ENCODE data around the gene KRT24.

DNA sequence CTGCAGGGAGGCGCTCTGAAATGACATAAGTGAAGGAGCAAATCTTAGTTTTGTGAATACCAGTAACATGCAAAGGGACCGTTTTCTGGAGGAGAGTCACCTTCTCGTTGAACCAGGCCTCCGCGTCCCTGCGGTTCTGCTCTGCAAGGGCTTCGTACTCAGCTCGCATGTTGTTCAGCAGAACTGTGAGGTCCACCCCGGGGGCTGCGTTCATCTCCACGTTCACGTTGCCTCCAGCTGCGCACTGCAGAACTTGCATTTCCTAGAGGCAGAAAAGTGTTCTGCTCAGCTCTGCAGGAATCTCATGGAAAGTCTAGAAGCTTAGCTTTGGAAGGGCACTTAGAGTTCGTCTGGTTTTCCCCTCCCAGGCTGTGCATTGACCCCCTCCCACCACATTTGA is 47.5 kb upstream of the KRT24 start:
- TF ChIP-seq, protein P1, sequence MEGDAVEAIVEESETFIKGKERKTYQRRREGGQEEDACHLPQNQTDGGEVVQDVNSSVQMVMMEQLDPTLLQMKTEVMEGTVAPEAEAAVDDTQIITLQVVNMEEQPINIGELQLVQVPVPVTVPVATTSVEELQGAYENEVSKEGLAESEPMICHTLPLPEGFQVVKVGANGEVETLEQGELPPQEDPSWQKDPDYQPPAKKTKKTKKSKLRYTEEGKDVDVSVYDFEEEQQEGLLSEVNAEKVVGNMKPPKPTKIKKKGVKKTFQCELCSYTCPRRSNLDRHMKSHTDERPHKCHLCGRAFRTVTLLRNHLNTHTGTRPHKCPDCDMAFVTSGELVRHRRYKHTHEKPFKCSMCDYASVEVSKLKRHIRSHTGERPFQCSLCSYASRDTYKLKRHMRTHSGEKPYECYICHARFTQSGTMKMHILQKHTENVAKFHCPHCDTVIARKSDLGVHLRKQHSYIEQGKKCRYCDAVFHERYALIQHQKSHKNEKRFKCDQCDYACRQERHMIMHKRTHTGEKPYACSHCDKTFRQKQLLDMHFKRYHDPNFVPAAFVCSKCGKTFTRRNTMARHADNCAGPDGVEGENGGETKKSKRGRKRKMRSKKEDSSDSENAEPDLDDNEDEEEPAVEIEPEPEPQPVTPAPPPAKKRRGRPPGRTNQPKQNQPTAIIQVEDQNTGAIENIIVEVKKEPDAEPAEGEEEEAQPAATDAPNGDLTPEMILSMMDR (IDR thresholded peaks at IDR 0.05) = no peak
- no peak for TF ChIP-seq POLR2AphosphoS5 (IDR thresholded peaks at IDR 0.05)
- TF ChIP-seq POLR2A (IDR thresholded peaks at IDR 0.05) = no peak

All from prostate gland (tissue), 2 donors.